ENCODE measurements around the gene PDE7B.

GRCh38 chr6:136085370-136086115 is 234.0 kb downstream of the PDE7B start:
- TF ChIP-seq, protein P1, sequence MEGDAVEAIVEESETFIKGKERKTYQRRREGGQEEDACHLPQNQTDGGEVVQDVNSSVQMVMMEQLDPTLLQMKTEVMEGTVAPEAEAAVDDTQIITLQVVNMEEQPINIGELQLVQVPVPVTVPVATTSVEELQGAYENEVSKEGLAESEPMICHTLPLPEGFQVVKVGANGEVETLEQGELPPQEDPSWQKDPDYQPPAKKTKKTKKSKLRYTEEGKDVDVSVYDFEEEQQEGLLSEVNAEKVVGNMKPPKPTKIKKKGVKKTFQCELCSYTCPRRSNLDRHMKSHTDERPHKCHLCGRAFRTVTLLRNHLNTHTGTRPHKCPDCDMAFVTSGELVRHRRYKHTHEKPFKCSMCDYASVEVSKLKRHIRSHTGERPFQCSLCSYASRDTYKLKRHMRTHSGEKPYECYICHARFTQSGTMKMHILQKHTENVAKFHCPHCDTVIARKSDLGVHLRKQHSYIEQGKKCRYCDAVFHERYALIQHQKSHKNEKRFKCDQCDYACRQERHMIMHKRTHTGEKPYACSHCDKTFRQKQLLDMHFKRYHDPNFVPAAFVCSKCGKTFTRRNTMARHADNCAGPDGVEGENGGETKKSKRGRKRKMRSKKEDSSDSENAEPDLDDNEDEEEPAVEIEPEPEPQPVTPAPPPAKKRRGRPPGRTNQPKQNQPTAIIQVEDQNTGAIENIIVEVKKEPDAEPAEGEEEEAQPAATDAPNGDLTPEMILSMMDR (conservative IDR thresholded peaks at IDR 0.05; ENCODE audit: low read length), result no peak
- TF ChIP-seq EZH2phosphoT487 (IDR thresholded peaks at IDR 0.05; ENCODE audit: borderline replicate concordance), result no peak
